Heart left ventricle (tissue), 13 donors: ENCODE measurements around the gene SP5.

ENCODE experiments used
- POLR2A ChIP-seq, 2 donors: fragments of 450-650 bp; IDR thresholded peaks; one replicate each; pipeline ENCODE4 v1.6.1; 2017; ENCODE audit warnings: antibody characterized with exemption in 2 of 2, mild to moderate bottlenecking in 2 of 2, moderate library complexity in 2 of 2
- TF ChIP-seq, protein P1 (sequence below), 12 donors: fragments of 200-600 bp; sonication (generic) in 4 of 12; IDR thresholded peaks; one replicate each; pipeline versions ENCODE4 v1.5.0 to v1.8.0; 2018 to 2022; ENCODE audit warnings: antibody characterized with exemption in 12 of 12, mild to moderate bottlenecking in 5 of 12
- donor health status: ischemic (EF 13 %, LVEDD 7.1; RV severe dilation, severe dysfunction).
- donor health status: DM: no; HTN: yes; CAD: no.
- donor health status: DM: no; HTN: no; CAD: no.
- donor health status: ischemic (EF 25% LVEDD 6.9; RV normal size, moderate dysfunction).
- donor health status: ischemic (EF 25% LVEDD 5.7; RV mildly dilated, moderate dysfunction).
- donor health status: ischemic (EF 35%, LVEDD 5.7; RV mildly dilated, moderate dysfunction).
- donor health status: nonischemic (EF 11% LVEDD 7.7; RV severe dilation, severe dysfunction).
- donor health status: DM: yes; HTN: yes; CAD: no.
- donor health status: PGD.
- donor health status: ischemic (EF 29% LVEDD 5.4; RV normal size, mild dysfunction).
- donor health status: nonischemic (EF 23%, LVEDD 6.1; RV moderate dilation, normal function).

DNA sequence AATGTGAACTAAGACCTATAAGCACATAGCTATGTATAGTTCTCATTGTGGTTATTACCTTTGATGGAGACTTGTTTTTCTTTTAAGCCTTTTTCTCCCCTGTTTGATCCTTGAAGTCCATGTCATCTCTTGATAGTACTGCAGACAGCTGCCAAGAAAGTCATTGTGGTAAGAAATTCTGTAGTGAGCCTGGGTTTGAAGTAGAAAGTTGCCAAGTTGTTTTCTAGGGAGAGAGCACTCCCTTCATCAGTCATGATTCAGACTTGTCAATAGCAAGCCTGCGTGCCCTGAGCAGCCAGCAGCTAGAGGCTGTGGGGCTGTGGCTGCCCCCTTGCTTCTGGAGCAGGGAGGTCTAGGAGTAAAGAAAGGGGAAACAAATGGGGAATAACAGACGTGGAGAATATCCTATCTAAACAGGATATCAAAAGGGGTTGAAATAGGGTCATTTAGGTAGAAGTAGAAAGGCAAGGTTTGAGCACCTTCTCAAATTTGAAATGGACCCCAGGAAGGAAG is 8.4 kb downstream of the SP5 start:
- TF ChIP-seq, protein P1, sequence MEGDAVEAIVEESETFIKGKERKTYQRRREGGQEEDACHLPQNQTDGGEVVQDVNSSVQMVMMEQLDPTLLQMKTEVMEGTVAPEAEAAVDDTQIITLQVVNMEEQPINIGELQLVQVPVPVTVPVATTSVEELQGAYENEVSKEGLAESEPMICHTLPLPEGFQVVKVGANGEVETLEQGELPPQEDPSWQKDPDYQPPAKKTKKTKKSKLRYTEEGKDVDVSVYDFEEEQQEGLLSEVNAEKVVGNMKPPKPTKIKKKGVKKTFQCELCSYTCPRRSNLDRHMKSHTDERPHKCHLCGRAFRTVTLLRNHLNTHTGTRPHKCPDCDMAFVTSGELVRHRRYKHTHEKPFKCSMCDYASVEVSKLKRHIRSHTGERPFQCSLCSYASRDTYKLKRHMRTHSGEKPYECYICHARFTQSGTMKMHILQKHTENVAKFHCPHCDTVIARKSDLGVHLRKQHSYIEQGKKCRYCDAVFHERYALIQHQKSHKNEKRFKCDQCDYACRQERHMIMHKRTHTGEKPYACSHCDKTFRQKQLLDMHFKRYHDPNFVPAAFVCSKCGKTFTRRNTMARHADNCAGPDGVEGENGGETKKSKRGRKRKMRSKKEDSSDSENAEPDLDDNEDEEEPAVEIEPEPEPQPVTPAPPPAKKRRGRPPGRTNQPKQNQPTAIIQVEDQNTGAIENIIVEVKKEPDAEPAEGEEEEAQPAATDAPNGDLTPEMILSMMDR (IDR thresholded peaks at IDR 0.05) = no peak
- no peak for TF ChIP-seq POLR2A (IDR thresholded peaks at IDR 0.05)
